K562 (cell line): ENCODE data around the gene RNF224. TPM values are rescaled to one million over a fixed set of nuclear protein-coding genes. Genes with fewer than 3 reads are reported as not detected.

ENCODE experiments used
- ARID1B ChIP-seq: fragments of 450-650 bp; IDR thresholded peaks from 2 replicates; pipeline ENCODE4 v1.6.1; 2016; ENCODE audit warnings: antibody characterized with exemption, mild to moderate bottlenecking, inconsistent platforms
- BMI1 ChIP-seq: fragments of 150-350 bp; IDR thresholded peaks from 2 replicates; pipeline ENCODE4 v1.6.1; 2014; ENCODE audit warnings: low read length
- DPF2 ChIP-seq: fragments of 450-650 bp; IDR thresholded peaks from 2 replicates; pipeline ENCODE4 v1.6.1; 2016
- ESRRA ChIP-seq: fragments of 450-650 bp; IDR thresholded peaks from 2 replicates; pipeline ENCODE4 v1.6.1; 2014; ENCODE audit warnings: low read depth, mild to moderate bottlenecking, moderate library complexity, borderline replicate concordance
- FOXA1 ChIP-seq: fragments of 450-650 bp; IDR thresholded peaks from 2 replicates; pipeline ENCODE4 v1.6.1; 2016; ENCODE audit warnings: mild to moderate bottlenecking, borderline replicate concordance
- FOXM1 ChIP-seq, 2 experiments: fragments of 450-650 bp in 1 of 2; sonication (generic) in 1 of 2; formaldehyde crosslinking in 1 of 2; IDR thresholded peaks; 2 replicates each; pipeline versions ENCODE4 v1.6.1 to v1.9.0; 2017 to 2022; ENCODE audit warnings: low read depth in 2 of 2, mild to moderate bottlenecking in 2 of 2, missing genetic modification reagents in 1 of 2, moderate library complexity in 1 of 2
- HSF4 ChIP-seq: fragments of 250-450 bp; sonication (Bioruptor Pico); IDR thresholded peaks from 2 replicates; pipeline ENCODE4 v2.1.2; 2022; ENCODE audit warnings: mild to moderate bottlenecking, moderate library complexity, borderline replicate concordance
- MEF2A ChIP-seq: IDR thresholded peaks from 2 replicates; pipeline ENCODE4 v1.6.1; 2011; ENCODE audit warnings: low read depth, mild to moderate bottlenecking, low read length, moderate library complexity; ENCODE audit not compliant: control insufficient read depth
- NR2F6 ChIP-seq: fragments of 450-650 bp; formaldehyde crosslinking; IDR thresholded peaks from 2 replicates; pipeline ENCODE4 v1.4.0; 2020; ENCODE audit warnings: mild to moderate bottlenecking
- RAD21 ChIP-seq, 2 experiments: fragments of 250-450 bp in 1 of 2; fragments of 450-650 bp in 1 of 2; sonication (Bioruptor Pico) in 1 of 2; formaldehyde crosslinking in 1 of 2; IDR thresholded peaks in 1 of 2; conservative IDR thresholded peaks in 1 of 2; 2 replicates each; pipeline versions ENCODE4 v1.4.0 to v1.8.0; 2020 to 2022; ENCODE audit warnings: mild to moderate bottlenecking in 2 of 2, moderate library complexity in 1 of 2
- SOX6 ChIP-seq: fragments of 450-650 bp; IDR thresholded peaks from 2 replicates; pipeline ENCODE4 v1.6.1; 2014; ENCODE audit warnings: mild to moderate bottlenecking
- TCF3 ChIP-seq: sonication (generic); formaldehyde crosslinking; IDR thresholded peaks from 2 replicates; pipeline ENCODE4 v1.4.0; 2020; ENCODE audit warnings: mild to moderate bottlenecking, missing genetic modification reagents
- TEAD4 ChIP-seq, 2 experiments: sonication (generic) in 1 of 2; formaldehyde crosslinking in 1 of 2; IDR thresholded peaks; 2 replicates each; pipeline versions ENCODE4 v1.6.1 to v1.8.0; 2012 to 2022; ENCODE audit warnings: borderline replicate concordance in 1 of 2, inconsistent platforms in 1 of 2, low read length in 1 of 2, mild to moderate bottlenecking in 1 of 2, missing genetic modification reagents in 1 of 2
- ZBED1 ChIP-seq: IDR thresholded peaks from 2 replicates; pipeline ENCODE4 v1.6.1; 2014
- polyA plus RNA-seq, 8 experiments: library from polyadenylated mRNA; depleted of rRNA in 4 of 8; stranded (reverse) in 5 of 8; unstranded in 3 of 8; fragments of >200 nt; fragmentation: Nextera tagmentation in 2 of 8; fragmentation: Illumina TruSeq in 1 of 8; extraction: Ambion mirVana in 2 of 8; extraction: Trizol in 1 of 8; gene quantifications; 2 replicates each; pipeline versions ENCODE4 v1.2.1 to v1.2.3, GENCODE V29; 2011 to 2014; ENCODE audit warnings: inconsistent platforms in 1 of 8, missing spikeins in 1 of 8
- total RNA-seq, 7 experiments: library from RNA; depleted of rRNA in 6 of 7; stranded (reverse); fragments of >200 nt in 6 of 7; fragmentation: Illumina TruSeq in 2 of 7; extraction: Trizol in 2 of 7; gene quantifications; 2 replicates each; pipeline versions ENCODE4 v1.2.1 to v1.2.3, GENCODE V29; 2011 to 2021; ENCODE audit warnings: low replicate concordance in 1 of 7
- TF ChIP-seq, protein P1 (sequence below): fragments of 450-650 bp; IDR thresholded peaks from 2 replicates; pipeline ENCODE4 v1.6.1; 2016; ENCODE audit warnings: mild to moderate bottlenecking, moderate library complexity
- TF ChIP-seq, protein P2 (sequence below): fragments of 250-450 bp; sonication (Bioruptor Pico); IDR thresholded peaks from 2 replicates; pipeline ENCODE4 v1.8.0; 2021; ENCODE audit warnings: borderline replicate concordance, mild to moderate bottlenecking, moderate library complexity; ENCODE audit not compliant: poor library complexity, severe bottlenecking

RNF224 gene
- total and polyA plus RNA-seq, 9 of the 15 experiments (the other 6 are each of a cell fraction or from before 2014, with no cell fraction given), result not detected

DNA sequence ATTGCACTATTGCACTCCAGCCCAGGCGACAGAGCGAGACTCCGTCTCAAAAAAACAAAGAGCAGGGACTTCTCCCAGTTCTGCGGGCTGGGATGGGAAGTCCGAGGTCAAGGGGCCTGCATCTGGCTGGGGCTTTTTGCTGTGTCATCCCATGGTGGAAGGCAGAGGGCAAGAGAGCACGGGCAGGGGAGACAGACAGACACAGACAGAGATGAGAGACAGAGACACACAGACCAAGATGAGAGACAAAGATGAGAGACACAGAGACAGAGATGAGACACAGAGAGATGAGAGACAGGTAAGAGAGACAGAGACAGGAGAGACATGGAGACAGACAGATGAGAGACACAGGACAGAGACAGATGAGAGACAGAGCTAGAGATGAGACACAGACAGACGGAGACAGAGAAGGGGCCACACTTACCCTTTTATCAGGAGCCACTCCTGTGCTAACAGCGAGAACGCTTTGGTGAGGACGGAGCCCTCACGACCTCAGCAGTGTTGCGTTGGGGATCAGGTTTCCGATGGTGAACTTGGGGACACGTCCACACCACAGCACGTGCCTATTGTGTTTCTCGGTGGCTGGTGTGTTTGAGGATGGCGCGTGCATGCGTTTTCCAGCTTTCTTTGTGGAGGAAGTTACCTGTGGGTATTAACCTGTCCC, 41.4 kb downstream of the RNF224 start (continued):
- TF ChIP-seq, protein P1, sequence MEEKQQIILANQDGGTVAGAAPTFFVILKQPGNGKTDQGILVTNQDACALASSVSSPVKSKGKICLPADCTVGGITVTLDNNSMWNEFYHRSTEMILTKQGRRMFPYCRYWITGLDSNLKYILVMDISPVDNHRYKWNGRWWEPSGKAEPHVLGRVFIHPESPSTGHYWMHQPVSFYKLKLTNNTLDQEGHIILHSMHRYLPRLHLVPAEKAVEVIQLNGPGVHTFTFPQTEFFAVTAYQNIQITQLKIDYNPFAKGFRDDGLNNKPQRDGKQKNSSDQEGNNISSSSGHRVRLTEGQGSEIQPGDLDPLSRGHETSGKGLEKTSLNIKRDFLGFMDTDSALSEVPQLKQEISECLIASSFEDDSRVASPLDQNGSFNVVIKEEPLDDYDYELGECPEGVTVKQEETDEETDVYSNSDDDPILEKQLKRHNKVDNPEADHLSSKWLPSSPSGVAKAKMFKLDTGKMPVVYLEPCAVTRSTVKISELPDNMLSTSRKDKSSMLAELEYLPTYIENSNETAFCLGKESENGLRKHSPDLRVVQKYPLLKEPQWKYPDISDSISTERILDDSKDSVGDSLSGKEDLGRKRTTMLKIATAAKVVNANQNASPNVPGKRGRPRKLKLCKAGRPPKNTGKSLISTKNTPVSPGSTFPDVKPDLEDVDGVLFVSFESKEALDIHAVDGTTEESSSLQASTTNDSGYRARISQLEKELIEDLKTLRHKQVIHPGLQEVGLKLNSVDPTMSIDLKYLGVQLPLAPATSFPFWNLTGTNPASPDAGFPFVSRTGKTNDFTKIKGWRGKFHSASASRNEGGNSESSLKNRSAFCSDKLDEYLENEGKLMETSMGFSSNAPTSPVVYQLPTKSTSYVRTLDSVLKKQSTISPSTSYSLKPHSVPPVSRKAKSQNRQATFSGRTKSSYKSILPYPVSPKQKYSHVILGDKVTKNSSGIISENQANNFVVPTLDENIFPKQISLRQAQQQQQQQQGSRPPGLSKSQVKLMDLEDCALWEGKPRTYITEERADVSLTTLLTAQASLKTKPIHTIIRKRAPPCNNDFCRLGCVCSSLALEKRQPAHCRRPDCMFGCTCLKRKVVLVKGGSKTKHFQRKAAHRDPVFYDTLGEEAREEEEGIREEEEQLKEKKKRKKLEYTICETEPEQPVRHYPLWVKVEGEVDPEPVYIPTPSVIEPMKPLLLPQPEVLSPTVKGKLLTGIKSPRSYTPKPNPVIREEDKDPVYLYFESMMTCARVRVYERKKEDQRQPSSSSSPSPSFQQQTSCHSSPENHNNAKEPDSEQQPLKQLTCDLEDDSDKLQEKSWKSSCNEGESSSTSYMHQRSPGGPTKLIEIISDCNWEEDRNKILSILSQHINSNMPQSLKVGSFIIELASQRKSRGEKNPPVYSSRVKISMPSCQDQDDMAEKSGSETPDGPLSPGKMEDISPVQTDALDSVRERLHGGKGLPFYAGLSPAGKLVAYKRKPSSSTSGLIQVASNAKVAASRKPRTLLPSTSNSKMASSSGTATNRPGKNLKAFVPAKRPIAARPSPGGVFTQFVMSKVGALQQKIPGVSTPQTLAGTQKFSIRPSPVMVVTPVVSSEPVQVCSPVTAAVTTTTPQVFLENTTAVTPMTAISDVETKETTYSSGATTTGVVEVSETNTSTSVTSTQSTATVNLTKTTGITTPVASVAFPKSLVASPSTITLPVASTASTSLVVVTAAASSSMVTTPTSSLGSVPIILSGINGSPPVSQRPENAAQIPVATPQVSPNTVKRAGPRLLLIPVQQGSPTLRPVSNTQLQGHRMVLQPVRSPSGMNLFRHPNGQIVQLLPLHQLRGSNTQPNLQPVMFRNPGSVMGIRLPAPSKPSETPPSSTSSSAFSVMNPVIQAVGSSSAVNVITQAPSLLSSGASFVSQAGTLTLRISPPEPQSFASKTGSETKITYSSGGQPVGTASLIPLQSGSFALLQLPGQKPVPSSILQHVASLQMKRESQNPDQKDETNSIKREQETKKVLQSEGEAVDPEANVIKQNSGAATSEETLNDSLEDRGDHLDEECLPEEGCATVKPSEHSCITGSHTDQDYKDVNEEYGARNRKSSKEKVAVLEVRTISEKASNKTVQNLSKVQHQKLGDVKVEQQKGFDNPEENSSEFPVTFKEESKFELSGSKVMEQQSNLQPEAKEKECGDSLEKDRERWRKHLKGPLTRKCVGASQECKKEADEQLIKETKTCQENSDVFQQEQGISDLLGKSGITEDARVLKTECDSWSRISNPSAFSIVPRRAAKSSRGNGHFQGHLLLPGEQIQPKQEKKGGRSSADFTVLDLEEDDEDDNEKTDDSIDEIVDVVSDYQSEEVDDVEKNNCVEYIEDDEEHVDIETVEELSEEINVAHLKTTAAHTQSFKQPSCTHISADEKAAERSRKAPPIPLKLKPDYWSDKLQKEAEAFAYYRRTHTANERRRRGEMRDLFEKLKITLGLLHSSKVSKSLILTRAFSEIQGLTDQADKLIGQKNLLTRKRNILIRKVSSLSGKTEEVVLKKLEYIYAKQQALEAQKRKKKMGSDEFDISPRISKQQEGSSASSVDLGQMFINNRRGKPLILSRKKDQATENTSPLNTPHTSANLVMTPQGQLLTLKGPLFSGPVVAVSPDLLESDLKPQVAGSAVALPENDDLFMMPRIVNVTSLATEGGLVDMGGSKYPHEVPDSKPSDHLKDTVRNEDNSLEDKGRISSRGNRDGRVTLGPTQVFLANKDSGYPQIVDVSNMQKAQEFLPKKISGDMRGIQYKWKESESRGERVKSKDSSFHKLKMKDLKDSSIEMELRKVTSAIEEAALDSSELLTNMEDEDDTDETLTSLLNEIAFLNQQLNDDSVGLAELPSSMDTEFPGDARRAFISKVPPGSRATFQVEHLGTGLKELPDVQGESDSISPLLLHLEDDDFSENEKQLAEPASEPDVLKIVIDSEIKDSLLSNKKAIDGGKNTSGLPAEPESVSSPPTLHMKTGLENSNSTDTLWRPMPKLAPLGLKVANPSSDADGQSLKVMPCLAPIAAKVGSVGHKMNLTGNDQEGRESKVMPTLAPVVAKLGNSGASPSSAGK, result peak; percentile 71; the same call in 1 of the 2 replicates
- TF ChIP-seq TCF3 (CRISPR knock-in tag), result peak; percentile 33; the same call in 1 of the 2 replicates
- TF ChIP-seq MEF2A, result no peak
- peak; percentile 81 for TF ChIP-seq ARID1B
- peak; percentile 62; the same call in 1 of the 2 replicates for TF ChIP-seq SOX6
- TF ChIP-seq TEAD4 (IDR thresholded peaks at IDR 0.05; ENCODE audit: low read length), result no peak
- no peak for TF ChIP-seq TEAD4 (CRISPR knock-in tag; IDR thresholded peaks at IDR 0.05; ENCODE audit: borderline replicate concordance)
- no peak for TF ChIP-seq NR2F6 (CRISPR knock-in tag)
- no peak for TF ChIP-seq FOXA1
- TF ChIP-seq FOXM1 (IDR thresholded peaks at IDR 0.05; ENCODE audit: low read depth), result no peak
- TF ChIP-seq FOXM1 (CRISPR knock-in tag; IDR thresholded peaks at IDR 0.05; ENCODE audit: low read depth), result no peak
- peak; percentile 27; the same call in 1 of the 2 replicates for TF ChIP-seq ESRRA
- TF ChIP-seq HSF4 (CRISPR knock-in tag), result no peak
- TF ChIP-seq RAD21 (CRISPR knock-in tag; conservative IDR thresholded peaks at IDR 0.05 in 1 of 2, IDR thresholded peaks at IDR 0.05 in 1 of 2), result no peak
- TF ChIP-seq BMI1, result no peak
- no peak for TF ChIP-seq ZBED1
- peak; percentile 94 for TF ChIP-seq DPF2
- TF ChIP-seq, protein P2, sequence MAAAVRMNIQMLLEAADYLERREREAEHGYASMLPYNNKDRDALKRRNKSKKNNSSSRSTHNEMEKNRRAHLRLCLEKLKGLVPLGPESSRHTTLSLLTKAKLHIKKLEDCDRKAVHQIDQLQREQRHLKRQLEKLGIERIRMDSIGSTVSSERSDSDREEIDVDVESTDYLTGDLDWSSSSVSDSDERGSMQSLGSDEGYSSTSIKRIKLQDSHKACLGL (CRISPR knock-in tag), result no peak
